ENCODE data around the gene SLC6A1. TPM values are rescaled to one million over a fixed set of nuclear protein-coding genes. Genes with fewer than 3 reads are reported as not detected.

The SLC6A1 gene
- total and polyA plus RNA-seq, 2 of the 4 experiments (the other 2 are of a cell fraction) = 0.02 TPM; not detected in 1

- no peak overlapping the region for H4K8ac ChIP-seq (ENCODE audit: low read depth in 2 of 2, low read length in 2 of 2)
- ATAC-seq (ENCODE audit: low read depth) (no peak), DNase-seq (no peak)
- no peak overlapping the region for H3K4ac ChIP-seq (ENCODE audit: low read depth, low read length)
- no peak overlapping the region for H3K14ac ChIP-seq (replicated peaks; ENCODE audit: low read depth, low read length)
- H2BK5ac ChIP-seq (ENCODE audit: low read depth, low read length, poor library complexity, severe bottlenecking) = no peak overlapping the region
- H2AK9ac ChIP-seq (replicated peaks; ENCODE audit: low read depth, low read length, poor library complexity) = no peak overlapping the region
- ChIA-PET POLR2A (ENCODE audit: unreplicated experiment) (no interaction called here), CTCF (no interaction called here)
- WGBS, 2 experiments (ENCODE audit: extremely low coverage in 2 of 2, insufficient read length in 1 of 2) = 63% methylated on average over 4 of the region's 13 CpGs; no CpG with 5 or more reads in 1 of the 2 experiments
- no peak overlapping the region for H3K4me2 ChIP-seq (ENCODE audit: low read depth, low read length)
- no peak overlapping the region for H2AFZ ChIP-seq (replicated peaks; ENCODE audit: low read length, poor library complexity)
- no peak overlapping the region for H3K18ac ChIP-seq (ENCODE audit: low read depth, low read length)
- no peak overlapping the region for H4K5ac ChIP-seq (ENCODE audit: low read depth, low read length)
- H3K79me1 ChIP-seq (ENCODE audit: low read depth in 1 of 2, low read length in 2 of 2) = no peaks in the 10 kb centered on the region
- peaks cover 21% of the 10 kb centered on the region for H3K27me3 ChIP-seq (ENCODE audit: control insufficient read depth, insufficient read depth, low read length)
- H3K36me3 ChIP-seq (ENCODE audit: control insufficient read depth, insufficient read depth, low read length) = no peaks in the 10 kb centered on the region
- no TSS peak for BruUV-seq (replicated peaks)
- H3K4me3 ChIP-seq (ENCODE audit: insufficient read depth, low read depth, low read length) = no peak overlapping the region
- H3K27ac ChIP-seq (ENCODE audit: insufficient read depth, low read length) = no peak overlapping the region
- dilution Hi-C loops (cut with HindIII; ENCODE audit: low sequenced_read_pairs, unreplicated experiment) = no loop called here
- no peak overlapping the region for H3K9ac ChIP-seq (ENCODE audit: low read depth, low read length)
- no peak overlapping the region for H4K91ac ChIP-seq (ENCODE audit: insufficient read depth, low read depth, low read length)
- in situ Hi-C loops (cut with MboI; ENCODE audit: low sequenced_read_pairs) = no loop called here
- intact Hi-C loops (cut with micrococcal nuclease) = no loop called here
- H3K4me1 ChIP-seq (ENCODE audit: control insufficient read depth, insufficient read depth, low read length) = no peaks in the 10 kb centered on the region
- no peak overlapping the region for H3K56ac ChIP-seq (ENCODE audit: extremely low read depth, insufficient read depth, low read length)
- H2BK120ac ChIP-seq (ENCODE audit: low read depth, low read length) = no peak overlapping the region
- no peaks in the 10 kb centered on the region; the same call in 1 of the 2 replicates for H3K9me1 ChIP-seq (ENCODE audit: insufficient read depth, low read length)
- no peak overlapping the region for H2BK15ac ChIP-seq (ENCODE audit: low read depth, low read length)
- no peak overlapping the region for H2AK5ac ChIP-seq (ENCODE audit: low read depth, low read length)
- TF ChIP-seq CHD1 (IDR thresholded peaks at IDR 0.05; ENCODE audit: low read depth, low read length) = no peak
- TF ChIP-seq SMC3 (IDR thresholded peaks at IDR 0.05; ENCODE audit: low read depth, low read length) = no peak
- no peak for TF ChIP-seq BHLHE40 (IDR thresholded peaks at IDR 0.05; ENCODE audit: low read depth, low read length)
- no peak for TF ChIP-seq ELK1 (IDR thresholded peaks at IDR 0.05; ENCODE audit: borderline replicate concordance, low read depth, low read length)
- no peak for TF ChIP-seq RFX5 (IDR thresholded peaks at IDR 0.05; ENCODE audit: low read depth, low read length)
- TF ChIP-seq MAZ (IDR thresholded peaks at IDR 0.05; ENCODE audit: borderline replicate concordance, low read depth, low read length) = no peak
- no peak for TF ChIP-seq CEBPB (IDR thresholded peaks at IDR 0.05; ENCODE audit: low read depth, low read length)
- no peak for TF ChIP-seq FOS (IDR thresholded peaks at IDR 0.05; ENCODE audit: low read depth, low read length)
- TF ChIP-seq USF2 (IDR thresholded peaks at IDR 0.05; ENCODE audit: low read depth, low read length) = no peak
- no peak for TF ChIP-seq MAFK (IDR thresholded peaks at IDR 0.05; ENCODE audit: low read depth, low read length)
- no peak for TF ChIP-seq RCOR1 (IDR thresholded peaks at IDR 0.05; ENCODE audit: insufficient replicate concordance, low read length)
- TF ChIP-seq POLR2A (IDR thresholded peaks at IDR 0.05; ENCODE audit: low read depth, low read length) = no peak
- TF ChIP-seq CTCF (conservative IDR thresholded peaks at IDR 0.05; ENCODE audit: low read depth, low read length) = no peak
- no peaks in the 10 kb centered on the region for H4K20me1 ChIP-seq (ENCODE audit: insufficient read depth, low read length)
- H3K23ac ChIP-seq (ENCODE audit: low read depth, low read length) = no peak overlapping the region
- no peaks in the 10 kb centered on the region for H3K9me3 ChIP-seq (ENCODE audit: control insufficient read depth, insufficient read depth, low read length)
- no peak overlapping the region for H2BK20ac ChIP-seq (ENCODE audit: low read depth, low read length)
Measured at GRCh38 chr3:10973046-10973595, 19.4 kb upstream of the SLC6A1 start.

Measured in IMR-90 (cell line).